MM.1S (cell line): Measurements from ENCODE around the gene RALGPS2.

Experiments used
- DNase-seq: peaks from one replicate; pipeline ENCODE4 v3.0.0-alpha.2; 2015
- H2AFZ ChIP-seq: fragments of 300-600 bp; sonication (generic); 2 replicates; pipeline ENCODE4 v1.6.0; 2016; ENCODE audit warnings: antibody characterized with exemption, low read length
- H3F3A ChIP-seq: fragments of 300-600 bp; sonication (generic); 2 replicates; pipeline ENCODE4 v1.6.1; 2016; ENCODE audit warnings: mild to moderate bottlenecking, antibody characterized with exemption, low read length, moderate library complexity, mixed read lengths; ENCODE audit not compliant: insufficient read depth
- H3K27ac ChIP-seq: fragments of 300-600 bp; sonication (generic); 2 replicates; pipeline ENCODE4 v1.5.1; 2016; ENCODE audit warnings: mild to moderate bottlenecking, low read length
- H3K27me3 ChIP-seq: fragments of 300-600 bp; sonication (generic); replicated peaks from 2 replicates; pipeline ENCODE4 v1.6.0; 2016; ENCODE audit warnings: low read length; ENCODE audit not compliant: insufficient read depth
- H3K36me3 ChIP-seq: fragments of 300-600 bp; sonication (generic); replicated peaks from 2 replicates; pipeline ENCODE4 v1.6.1; 2016; ENCODE audit warnings: mild to moderate bottlenecking, low read length, mixed read lengths; ENCODE audit not compliant: insufficient read depth
- H3K4me1 ChIP-seq: fragments of 300-600 bp; sonication (generic); 2 replicates; pipeline ENCODE4 v1.6.1; 2016; ENCODE audit warnings: low read length, mixed read lengths
- H3K4me2 ChIP-seq: fragments of 300-600 bp; sonication (generic); 2 replicates; pipeline ENCODE4 v1.6.0; 2016; ENCODE audit warnings: low read depth, low read length
- H3K4me3 ChIP-seq: fragments of 300-600 bp; sonication (generic); 2 replicates; pipeline ENCODE4 v1.5.1; 2016; ENCODE audit warnings: low read length, mixed read lengths
- H3K79me2 ChIP-seq: fragments of 300-600 bp; sonication (generic); 2 replicates; pipeline ENCODE4 v1.6.1; 2016; ENCODE audit warnings: mixed run types, low read length, mixed read lengths
- H3K9ac ChIP-seq: fragments of 300-600 bp; sonication (generic); 2 replicates; pipeline ENCODE4 v1.6.1; 2016; ENCODE audit warnings: low read length, mixed read lengths
- H3K9me2 ChIP-seq: fragments of 300-600 bp; sonication (generic); replicated peaks from 2 replicates; pipeline ENCODE4 v1.6.1; 2016; ENCODE audit warnings: mild to moderate bottlenecking, low read length, mixed read lengths; ENCODE audit not compliant: insufficient read depth
- H3K9me3 ChIP-seq: fragments of 300-600 bp; sonication (generic); replicated peaks from 2 replicates; pipeline ENCODE4 v1.6.1; 2016; ENCODE audit warnings: mild to moderate bottlenecking, low read length, mixed read lengths; ENCODE audit not compliant: insufficient read depth
- H4K20me1 ChIP-seq: fragments of 300-600 bp; sonication (generic); 2 replicates; pipeline ENCODE4 v1.6.1; 2016; ENCODE audit warnings: mild to moderate bottlenecking, low read length, moderate library complexity, mixed read lengths; ENCODE audit not compliant: insufficient read depth
- EZH2 ChIP-seq: fragments of 300-600 bp; sonication (generic); optimal IDR thresholded peaks from 2 replicates; pipeline ENCODE3; 2017; ENCODE audit warnings: low read depth, mild to moderate bottlenecking, antibody characterized with exemption, low read length, mixed read lengths
- EZH2phosphoT487 ChIP-seq: fragments of 300-600 bp; sonication (generic); IDR thresholded peaks from 2 replicates; pipeline ENCODE4 v1.6.1; 2018; ENCODE audit warnings: antibody characterized with exemption, low read length
- TF ChIP-seq, protein P1 (sequence below): fragments of 300-600 bp; sonication (generic); IDR thresholded peaks from 2 replicates; pipeline ENCODE4 v1.5.1; 2016; ENCODE audit warnings: antibody characterized with exemption, low read length, mixed read lengths

The RALGPS2 gene

DNA sequence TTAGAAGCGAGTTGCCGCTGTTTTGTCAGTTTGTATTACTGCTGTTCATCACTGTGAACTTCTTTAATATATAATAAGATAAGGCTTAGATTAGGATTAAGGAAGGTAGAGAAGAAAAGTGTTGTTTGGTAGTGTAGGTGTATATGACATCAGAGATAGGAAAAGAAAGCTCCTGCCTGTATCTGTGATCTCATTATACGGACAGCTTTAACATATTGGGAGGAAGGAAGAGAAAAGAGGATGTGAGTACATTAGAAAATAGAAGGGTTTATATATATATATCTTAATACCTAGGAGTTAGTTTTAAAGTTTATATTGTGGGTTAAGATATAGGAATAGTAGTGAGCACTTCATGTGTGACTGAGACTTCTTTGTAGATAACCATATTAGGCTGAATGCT, 71.0 kb downstream of the RALGPS2 start:
- TF ChIP-seq EZH2phosphoT487, result no peak
- H3K9ac ChIP-seq, result no peak overlapping the region
- no peak for DNase-seq

DNA sequence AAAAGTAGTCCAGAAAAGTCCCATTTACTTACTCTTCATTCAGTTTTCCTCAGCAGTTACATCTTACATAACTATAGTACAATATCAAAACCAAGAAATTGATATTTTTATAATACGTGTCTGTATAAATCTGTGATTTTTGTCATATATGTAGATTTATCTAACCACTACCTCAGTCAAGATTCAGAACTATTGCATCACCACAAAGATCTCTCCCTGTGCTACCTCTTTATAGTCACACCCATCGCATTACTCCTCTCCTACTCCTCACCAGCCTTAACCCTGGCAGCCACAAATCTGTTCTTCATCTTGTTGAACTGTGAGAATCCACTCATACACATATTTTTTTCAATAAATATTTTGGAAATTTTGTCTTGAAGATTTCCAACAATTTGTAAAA, 72.5 kb downstream of the RALGPS2 start:
- H3K27me3 ChIP-seq, result no peaks in the 10 kb centered on the region
- H3K4me2 ChIP-seq, result no peak overlapping the region
- no peaks in the 10 kb centered on the region for H3K4me1 ChIP-seq
- no peaks in the 10 kb centered on the region for H3K36me3 ChIP-seq
- no peaks in the 10 kb centered on the region for H3K9me3 ChIP-seq
- no peak overlapping the region for H3K4me3 ChIP-seq
- no peak overlapping the region for H2AFZ ChIP-seq
- no peak overlapping the region for H3K27ac ChIP-seq
- TF ChIP-seq EZH2, result no peak
- H3K9me2 ChIP-seq, result no peaks in the 10 kb centered on the region
- H3K9ac ChIP-seq, result no peak overlapping the region
- H3F3A ChIP-seq, result no peaks in the 10 kb centered on the region
- no peak for DNase-seq
- no peaks in the 10 kb centered on the region for H4K20me1 ChIP-seq
- no peaks in the 10 kb centered on the region for H3K79me2 ChIP-seq

More for the DNA sequence above, 71.0 kb downstream of the RALGPS2 start:
- Histone ChIP-seq H3K27ac (no peak overlapping the region), H3K79me2 (no peaks in the 10 kb centered on the region), H3K9me2 (no peaks in the 10 kb centered on the region), H2AFZ (no peak overlapping the region), H3K27me3 (no peaks in the 10 kb centered on the region), H3K4me2 (no peak overlapping the region), H3F3A (no peaks in the 10 kb centered on the region), H3K4me3 (no peak overlapping the region), H3K4me1 (no peaks in the 10 kb centered on the region), H3K9me3 (no peaks in the 10 kb centered on the region), H3K36me3 (no peaks in the 10 kb centered on the region), H4K20me1 (no peaks in the 10 kb centered on the region)

DNA sequence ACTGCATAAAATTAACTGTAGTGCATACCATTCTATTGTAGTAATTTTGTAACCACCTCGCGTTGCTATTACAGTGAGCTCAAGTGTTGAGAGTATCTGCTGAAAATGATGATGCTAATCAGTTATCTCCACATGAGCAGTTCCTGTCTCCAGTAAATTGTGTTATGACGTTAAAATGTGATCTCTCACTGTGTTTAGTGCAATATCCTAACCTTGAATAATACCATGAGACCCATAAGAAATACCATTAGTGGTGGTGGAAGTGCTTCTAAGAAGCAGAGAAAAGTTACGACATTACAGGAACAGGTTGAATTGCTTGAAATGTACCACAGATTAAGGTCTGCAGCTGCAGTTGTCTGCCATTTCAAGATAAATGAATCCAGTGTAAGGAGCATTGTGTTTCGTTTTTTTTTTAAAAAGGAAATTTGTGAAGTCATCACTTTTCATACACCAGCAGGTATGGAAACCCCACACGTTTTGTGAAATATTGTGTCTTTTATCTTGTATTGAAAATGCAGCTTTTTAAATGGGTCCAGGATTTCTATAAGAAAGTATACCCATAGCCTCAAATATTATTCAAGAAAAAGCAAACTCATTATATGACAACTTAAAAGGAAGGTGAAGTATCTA, 73.3 kb downstream of the RALGPS2 start:
- Histone ChIP-seq H3K4me1 (no peaks in the 10 kb centered on the region), H3K27me3 (no peaks in the 10 kb centered on the region), H3F3A (no peaks in the 10 kb centered on the region), H3K4me2 (no peak overlapping the region), H3K4me3 (no peak overlapping the region), H2AFZ (no peak overlapping the region), H3K9me2 (no peaks in the 10 kb centered on the region), H3K27ac (no peak overlapping the region), H3K9ac (no peak overlapping the region), H4K20me1 (no peaks in the 10 kb centered on the region), H3K9me3 (no peaks in the 10 kb centered on the region), H3K79me2 (no peaks in the 10 kb centered on the region), H3K36me3 (no peaks in the 10 kb centered on the region)
- DNase-seq, result no peak
- TF ChIP-seq EZH2phosphoT487 (no peak), EZH2 (no peak)
- TF ChIP-seq, protein P1, sequence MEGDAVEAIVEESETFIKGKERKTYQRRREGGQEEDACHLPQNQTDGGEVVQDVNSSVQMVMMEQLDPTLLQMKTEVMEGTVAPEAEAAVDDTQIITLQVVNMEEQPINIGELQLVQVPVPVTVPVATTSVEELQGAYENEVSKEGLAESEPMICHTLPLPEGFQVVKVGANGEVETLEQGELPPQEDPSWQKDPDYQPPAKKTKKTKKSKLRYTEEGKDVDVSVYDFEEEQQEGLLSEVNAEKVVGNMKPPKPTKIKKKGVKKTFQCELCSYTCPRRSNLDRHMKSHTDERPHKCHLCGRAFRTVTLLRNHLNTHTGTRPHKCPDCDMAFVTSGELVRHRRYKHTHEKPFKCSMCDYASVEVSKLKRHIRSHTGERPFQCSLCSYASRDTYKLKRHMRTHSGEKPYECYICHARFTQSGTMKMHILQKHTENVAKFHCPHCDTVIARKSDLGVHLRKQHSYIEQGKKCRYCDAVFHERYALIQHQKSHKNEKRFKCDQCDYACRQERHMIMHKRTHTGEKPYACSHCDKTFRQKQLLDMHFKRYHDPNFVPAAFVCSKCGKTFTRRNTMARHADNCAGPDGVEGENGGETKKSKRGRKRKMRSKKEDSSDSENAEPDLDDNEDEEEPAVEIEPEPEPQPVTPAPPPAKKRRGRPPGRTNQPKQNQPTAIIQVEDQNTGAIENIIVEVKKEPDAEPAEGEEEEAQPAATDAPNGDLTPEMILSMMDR, result no peak

DNA sequence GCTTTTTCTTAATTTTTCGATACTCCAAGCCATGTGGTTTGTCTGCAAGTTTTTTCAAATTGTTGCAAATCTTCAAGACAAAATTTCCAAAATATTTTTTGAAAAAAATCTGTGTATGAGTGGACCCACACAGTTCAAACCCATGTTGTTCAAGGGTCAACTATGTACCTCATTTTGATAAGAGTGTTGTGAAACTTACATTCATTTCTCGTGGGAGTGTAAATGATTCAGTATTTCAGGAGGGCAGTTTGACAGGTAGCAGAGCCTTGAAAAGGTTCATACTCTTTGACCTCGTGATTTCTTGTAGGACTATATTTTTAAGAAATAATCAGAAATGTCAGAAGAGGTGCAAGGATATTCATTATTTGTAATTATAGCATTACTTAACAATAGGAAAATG, 77.8 kb downstream of the RALGPS2 start:
- no peak for TF ChIP-seq EZH2phosphoT487
- no peaks in the 10 kb centered on the region for H3K27me3 ChIP-seq
- H3K4me1 ChIP-seq, result no peaks in the 10 kb centered on the region
- H3K9ac ChIP-seq, result no peak overlapping the region
- no peak overlapping the region for H3K4me2 ChIP-seq
- H3K27ac ChIP-seq, result no peak overlapping the region
- no peaks in the 10 kb centered on the region for H3F3A ChIP-seq
- no peaks in the 10 kb centered on the region for H4K20me1 ChIP-seq
- H2AFZ ChIP-seq, result no peak overlapping the region
- no peaks in the 10 kb centered on the region for H3K79me2 ChIP-seq
- no peaks in the 10 kb centered on the region for H3K9me2 ChIP-seq
- DNase-seq, result no peak
- no peak overlapping the region for H3K4me3 ChIP-seq
- no peaks in the 10 kb centered on the region for H3K36me3 ChIP-seq
- no peaks in the 10 kb centered on the region for H3K9me3 ChIP-seq
